Measurements from ENCODE around the gene PICK1. TPM values are rescaled to one million over a fixed set of nuclear protein-coding genes. Genes with fewer than 3 reads are reported as not detected.

The PICK1 gene
- polyA plus RNA-seq, 1 experiment, result 32.4 TPM

- ChIA-PET CTCF (interaction anchor here (0.8 kb wide), 1 partner anchor 31 kb away, joined by 3 read pairs; no protein-coding TSS in a partner anchor), POLR2A (no interaction called here)
- H3K27me3 ChIP-seq (ENCODE audit: control insufficient read depth, insufficient read depth, low read length), result no peaks in the 10 kb centered on the region
- no peak overlapping the region for H3K4me3 ChIP-seq (ENCODE audit: low read depth, low read length)
- no peak for TF ChIP-seq CTCF (IDR thresholded peaks at IDR 0.05; ENCODE audit: insufficient read depth, low read depth, low read length)
- DNase-seq (ENCODE audit: low read depth), result no peak
- no peaks in the 10 kb centered on the region for H3K36me3 ChIP-seq (ENCODE audit: control insufficient read depth, insufficient read depth, low read length)
Observed at GRCh38 chr22:38021206-38021605, 36.0 kb upstream of the PICK1 start.

GRCh38 chr22:38023045-38023444 is 34.2 kb upstream of the PICK1 start:
- Histone ChIP-seq H3K4me3 (ENCODE audit: low read depth, low read length) (no peak overlapping the region), H3K36me3 (ENCODE audit: control insufficient read depth, insufficient read depth, low read length) (no peaks in the 10 kb centered on the region), H3K27me3 (ENCODE audit: control insufficient read depth, insufficient read depth, low read length) (0 out of 2 replicates have a peak, but pooled peaks cover 3% of the 10 kb centered on the region)
- no peak for TF ChIP-seq CTCF (IDR thresholded peaks at IDR 0.05; ENCODE audit: insufficient read depth, low read depth, low read length)
- POLR2A ChIA-PET, result no interaction called here
- CTCF ChIA-PET, result interaction anchor here (1.4 kb wide), 1 partner anchor 8 kb away, joined by 3 read pairs; no protein-coding TSS in a partner anchor
- DNase-seq (ENCODE audit: low read depth), result no peak

GRCh38 chr22:38025514-38025913 is 31.7 kb upstream of the PICK1 start:
- TF ChIP-seq CTCF (IDR thresholded peaks at IDR 0.05; ENCODE audit: insufficient read depth, low read depth, low read length), result no peak
- DNase-seq (ENCODE audit: low read depth), result no peak
- CTCF ChIA-PET, result no interaction called here
- Histone ChIP-seq H3K4me3 (ENCODE audit: low read depth, low read length) (no peak overlapping the region), H3K27me3 (ENCODE audit: control insufficient read depth, insufficient read depth, low read length) (0 out of 2 replicates have a peak, but pooled peaks cover 3% of the 10 kb centered on the region), H3K36me3 (ENCODE audit: control insufficient read depth, insufficient read depth, low read length) (no peaks in the 10 kb centered on the region)
- POLR2A ChIA-PET, result no interaction called here

- CTCF ChIA-PET, result no interaction called here
- no peak for DNase-seq (ENCODE audit: low read depth)
Observed at GRCh38 chr22:38026130-38027111, 30.8 kb upstream of the PICK1 start.

More at GRCh38 chr22:38026130-38027111, 30.8 kb upstream of the PICK1 start:
- 0 out of 2 replicates have a peak, but pooled peaks cover 3% of the 10 kb centered on the region for H3K27me3 ChIP-seq (ENCODE audit: control insufficient read depth, insufficient read depth, low read length)
- POLR2A ChIA-PET, result no interaction called here
- no peak overlapping the region for H3K4me3 ChIP-seq (ENCODE audit: low read depth, low read length)
- TF ChIP-seq CTCF (IDR thresholded peaks at IDR 0.05; ENCODE audit: insufficient read depth, low read depth, low read length), result no peak
- H3K36me3 ChIP-seq (ENCODE audit: control insufficient read depth, insufficient read depth, low read length), result no peaks in the 10 kb centered on the region

Data from BJ (cell line).